Left lobe of liver (tissue), 2 donors: Measurements from ENCODE around the gene NUFIP1. TPM values are rescaled to one million over a fixed set of nuclear protein-coding genes. Genes with fewer than 3 reads are reported as not detected.
A peak's percentile ranks its signal among the peaks of the same experiment; 100 is the strongest.
"Not testable (repeated sequence)": the region's sequence is repeated elsewhere in the genome, so short reads cannot be mapped to it uniquely, and the experiment has no call there.

Experiments
- ATAC-seq: fragments of 200-7000 bp; cut with Tn5 transposase; one replicate; pipeline ENCODE4 v1.9.1; 2020; ENCODE audit warnings: mild to moderate bottlenecking, moderate library complexity
- DNase-seq: peaks from one replicate; pipeline ENCODE4 v3.0.0-alpha.2; 2020; ENCODE audit warnings: low spot score
- total RNA-seq: library from RNA; stranded (reverse); gene quantifications from one replicate; pipeline ENCODE4 v1.2.1, GENCODE V29; 2021
- donor health status: DM: no; HTN: no; CAD: no; lungs with moderate emphysema.
- donor health status: DM: no; HTN: yes; CAD: no.

Gene NUFIP1
- total RNA-seq, 1 donor from 2014 or later: 1.6 TPM

DNA sequence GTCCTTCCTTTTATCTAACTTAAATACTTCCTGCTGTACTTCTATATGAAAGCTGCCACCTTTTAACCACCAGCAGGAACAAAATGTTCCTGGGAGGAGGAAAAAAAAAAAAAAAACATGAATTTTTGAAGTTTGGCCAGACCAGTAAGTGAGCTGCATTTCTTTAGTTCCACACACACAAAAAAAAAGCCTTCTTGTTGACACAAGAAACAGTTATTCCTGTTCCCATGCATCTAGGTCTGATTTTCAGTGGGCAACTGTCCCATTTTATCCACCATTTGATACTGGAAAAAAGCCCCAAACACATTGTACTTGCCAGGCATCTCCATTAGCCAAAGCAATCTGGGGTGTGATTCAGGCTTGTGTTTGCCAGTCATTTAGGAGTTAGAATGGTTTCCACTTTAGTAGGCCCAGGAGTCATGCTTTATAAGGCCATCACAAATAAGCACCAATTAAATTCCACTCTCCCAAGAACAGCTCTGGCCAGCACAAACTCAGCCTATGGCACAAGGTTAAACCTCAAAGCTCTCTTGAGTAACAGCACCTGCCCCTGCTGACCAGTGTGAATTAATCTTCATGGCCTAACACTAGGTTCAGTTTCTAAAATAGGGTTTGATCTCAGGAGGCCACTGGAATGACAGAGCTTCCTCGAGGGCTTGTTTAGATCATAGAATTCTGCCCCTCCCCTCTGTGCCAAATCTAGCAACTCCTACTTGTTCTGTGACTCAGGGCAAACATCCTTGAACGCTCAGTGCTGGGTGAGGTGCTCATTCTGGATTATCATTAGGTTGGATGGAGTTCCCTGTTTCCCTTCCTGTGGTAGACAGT lies 67.1 kb downstream of the NUFIP1 start:
- ATAC-seq (no peak), DNase-seq (no peak)

DNA sequence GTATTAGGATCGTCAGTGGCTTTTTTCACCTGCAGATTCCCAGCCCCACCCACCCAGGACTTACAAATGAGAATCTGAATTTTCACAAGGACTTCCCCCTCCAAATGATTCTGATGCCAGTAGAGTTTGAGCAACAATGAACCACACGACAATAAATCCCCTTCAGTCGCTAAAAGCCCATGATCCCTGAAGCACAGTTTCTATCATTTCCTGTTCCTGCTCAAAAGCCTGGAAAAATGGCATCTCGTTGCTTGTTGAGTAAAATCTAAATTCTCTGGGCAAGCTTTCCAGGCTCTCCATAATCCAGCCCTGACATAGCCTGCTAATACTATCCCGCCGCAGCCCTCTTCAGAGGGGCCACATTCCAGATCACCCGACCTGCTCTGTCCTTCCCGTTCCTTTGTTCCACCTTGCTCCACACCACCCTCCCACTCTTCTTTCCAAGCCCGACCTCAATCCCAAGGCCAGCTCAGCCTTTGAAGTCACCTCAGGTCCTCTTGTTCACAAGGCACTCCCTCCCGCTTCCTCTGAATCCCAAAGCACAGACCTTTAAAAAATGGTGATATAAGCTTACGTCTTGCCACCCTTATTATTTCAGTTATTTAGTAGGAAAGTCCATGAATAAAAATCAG lies 67.9 kb downstream of the NUFIP1 start:
- no peak for DNase-seq
- no peak for ATAC-seq

DNA sequence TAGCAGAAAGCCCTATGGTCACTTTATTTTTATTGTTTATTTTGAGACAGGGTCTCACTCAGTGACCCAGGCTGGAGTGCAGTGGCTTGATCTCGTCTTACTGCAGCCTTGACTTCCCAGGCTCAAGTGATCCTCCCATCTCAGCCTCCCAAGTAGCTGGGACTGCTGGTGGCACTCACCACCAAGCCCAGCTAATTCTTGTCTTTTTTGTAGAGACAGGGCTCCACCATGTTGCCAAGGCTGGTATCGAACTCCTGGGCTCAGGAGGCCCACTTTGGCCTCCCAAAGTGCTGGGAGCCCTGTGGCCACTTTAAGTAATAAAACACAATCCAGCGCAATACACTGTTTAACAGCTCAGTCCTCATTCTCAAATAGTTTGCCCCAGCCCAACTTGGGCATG lies 69.3 kb downstream of the NUFIP1 start:
- ATAC-seq: no peak

DNA sequence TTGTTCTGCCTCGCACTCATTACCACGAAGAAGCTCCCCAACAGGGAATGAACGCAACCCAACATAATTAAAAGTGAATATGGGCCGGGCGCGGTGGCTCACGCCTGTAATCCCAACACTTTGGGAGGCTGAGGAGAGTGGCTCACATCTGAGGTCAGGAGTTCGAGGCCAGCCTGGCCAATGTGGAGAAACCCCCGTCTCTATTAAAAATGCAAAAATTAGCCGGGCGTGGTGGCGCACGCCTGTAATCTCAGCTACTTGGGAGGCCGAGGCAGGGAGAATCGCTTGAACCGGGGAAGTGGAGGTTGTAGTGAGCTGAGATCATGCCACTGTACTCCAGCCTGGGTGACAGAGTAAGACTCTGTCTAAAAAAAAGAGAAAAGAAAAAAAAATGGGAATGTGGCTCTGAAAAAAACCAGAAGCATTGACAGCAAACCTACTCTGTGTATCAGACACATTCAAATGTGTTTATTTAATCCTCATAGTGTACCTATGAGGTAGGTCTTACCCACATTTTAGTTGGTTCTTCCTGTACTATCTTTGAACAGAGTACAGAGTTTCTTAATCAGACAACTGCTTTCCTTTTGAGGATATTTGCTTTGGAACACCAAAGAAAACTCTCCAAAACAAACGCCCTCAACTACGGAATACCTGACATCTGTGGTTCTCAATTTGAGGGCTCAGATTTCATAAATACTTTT lies 70.0 kb downstream of the NUFIP1 start:
- DNase-seq: no peak
- ATAC-seq: no peak

More for the DNA sequence above, 69.3 kb downstream of the NUFIP1 start:
- no peak for DNase-seq

DNA sequence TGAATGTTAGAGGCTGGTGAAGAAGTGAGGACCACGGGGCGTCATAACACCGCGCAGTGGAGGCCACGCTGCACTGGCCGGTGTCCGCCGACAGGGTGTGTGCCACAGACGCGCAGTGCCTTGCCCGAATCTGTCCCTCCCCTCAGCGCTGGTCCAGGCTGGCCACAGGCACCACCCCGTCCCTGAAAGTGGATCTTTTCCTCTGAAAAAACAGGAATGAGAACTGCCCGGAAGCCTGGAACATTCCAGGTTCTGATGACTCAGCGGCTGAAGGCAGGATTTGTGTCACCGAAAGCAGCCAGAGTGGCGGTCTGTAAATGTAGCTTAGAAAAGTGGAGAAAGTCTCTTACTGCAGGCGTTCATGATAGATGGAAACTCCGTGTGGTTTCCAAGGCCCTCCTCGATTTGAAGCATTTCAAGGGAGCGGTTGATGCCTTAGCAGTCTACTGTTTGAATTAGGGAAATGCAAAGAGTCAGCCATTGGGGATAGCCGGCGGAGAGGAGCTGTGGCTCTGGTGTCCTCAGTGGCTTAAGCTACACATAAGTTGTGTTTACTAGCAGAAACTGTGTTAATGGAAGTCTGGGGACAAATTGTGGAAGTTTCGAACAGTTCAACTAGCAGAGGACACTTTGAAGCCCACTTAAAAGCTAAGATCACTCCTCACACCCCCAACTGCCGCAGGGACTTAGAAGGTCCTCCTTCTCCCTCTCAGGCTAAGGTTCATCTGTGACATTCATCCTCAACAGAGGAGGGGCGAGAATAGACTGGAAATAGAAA lies 70.8 kb downstream of the NUFIP1 start:
- peak; percentile 91 for ATAC-seq
- peak; percentile 88 for DNase-seq

DNA sequence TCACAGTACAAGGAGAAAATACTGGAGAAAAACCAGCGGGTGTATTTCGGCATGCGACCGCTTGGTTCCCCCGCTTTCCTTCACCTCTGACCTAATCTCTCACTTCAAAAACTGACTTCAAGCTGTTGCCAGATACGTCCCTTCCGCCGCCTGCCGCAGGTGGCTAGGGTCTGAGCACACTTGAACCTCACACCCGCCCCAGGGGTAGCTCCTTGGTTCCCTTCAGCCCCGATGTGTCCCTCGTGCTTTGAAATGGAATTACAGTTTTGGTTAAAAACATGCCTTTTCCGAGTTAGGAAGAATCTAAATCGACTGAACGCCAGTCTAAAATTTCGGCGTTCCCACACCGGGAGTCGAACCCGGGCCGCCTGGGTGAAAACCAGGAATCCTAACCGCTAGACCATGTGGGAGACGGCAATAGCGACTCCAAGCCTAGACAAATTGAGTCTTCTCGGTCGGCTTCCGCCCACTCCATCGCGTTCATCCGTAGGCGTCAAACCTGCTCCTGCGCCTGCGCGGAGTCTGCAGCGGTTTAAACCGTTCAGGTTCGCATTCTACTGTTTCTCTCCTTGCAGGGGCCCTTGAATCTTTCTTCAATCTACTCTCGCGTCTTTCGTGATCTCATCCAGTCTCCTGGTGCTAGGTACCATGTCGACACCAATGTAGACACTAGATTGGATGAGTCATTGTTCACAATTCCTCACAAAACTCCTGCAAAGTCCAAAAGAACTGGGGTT lies 71.5 kb downstream of the NUFIP1 start:
- DNase-seq: peak; percentile 96
- peak; percentile 84 for ATAC-seq

DNA sequence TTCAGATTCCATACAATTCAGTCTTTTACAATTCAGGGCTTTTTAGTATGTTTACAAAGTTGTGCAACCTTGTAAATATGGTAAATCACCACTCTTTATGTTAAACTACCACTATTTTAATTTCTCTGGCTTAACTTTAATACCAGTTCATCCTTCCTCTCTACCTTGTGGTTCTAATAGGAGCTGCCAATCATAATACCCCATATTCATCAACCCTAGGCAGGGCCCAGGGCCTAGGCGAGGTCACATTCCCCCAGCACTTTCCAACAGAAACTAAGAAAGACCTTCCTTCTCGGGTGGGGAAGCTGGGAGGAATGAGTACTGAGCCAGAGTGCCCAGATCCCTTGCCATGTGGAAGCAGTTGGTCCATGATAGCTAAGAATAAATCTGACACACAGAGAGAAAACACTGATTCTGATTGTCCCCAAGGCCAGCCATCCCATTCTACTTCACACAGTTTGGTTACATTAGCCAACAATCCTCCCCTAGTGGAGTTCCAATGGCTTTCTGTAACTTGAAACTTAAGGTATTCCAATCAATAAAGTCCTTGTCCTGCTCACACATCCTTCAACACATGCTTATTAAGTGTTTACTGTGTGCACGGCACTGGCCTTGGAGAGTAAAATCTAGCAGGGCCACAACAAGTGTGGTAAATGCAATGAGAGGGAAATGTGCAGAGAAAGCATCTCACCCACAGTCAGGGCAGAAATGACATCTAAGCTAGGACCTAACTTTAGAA lies 76.8 kb downstream of the NUFIP1 start:
- ATAC-seq: no peak
- no peak for DNase-seq

DNA sequence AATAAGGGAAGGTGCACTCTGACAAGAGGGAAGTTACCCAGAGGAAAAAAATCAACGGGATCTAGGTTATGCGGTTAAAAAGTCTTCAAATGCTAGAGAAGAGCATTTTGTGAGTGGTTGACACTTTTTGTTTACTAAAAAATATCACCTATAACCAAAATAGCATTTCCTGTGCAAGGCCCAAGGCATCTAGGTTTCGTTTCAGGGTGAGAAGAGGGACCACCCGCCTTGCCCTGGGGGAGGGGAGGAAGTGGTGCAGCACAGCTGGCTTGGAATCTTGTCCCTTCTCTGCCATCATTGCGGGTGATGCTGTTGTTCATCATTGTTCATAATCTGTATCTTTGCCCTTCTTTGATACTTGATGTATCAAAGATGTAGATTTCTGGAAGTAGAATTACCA lies 80.6 kb downstream of the NUFIP1 start:
- DNase-seq: no peak

DNA sequence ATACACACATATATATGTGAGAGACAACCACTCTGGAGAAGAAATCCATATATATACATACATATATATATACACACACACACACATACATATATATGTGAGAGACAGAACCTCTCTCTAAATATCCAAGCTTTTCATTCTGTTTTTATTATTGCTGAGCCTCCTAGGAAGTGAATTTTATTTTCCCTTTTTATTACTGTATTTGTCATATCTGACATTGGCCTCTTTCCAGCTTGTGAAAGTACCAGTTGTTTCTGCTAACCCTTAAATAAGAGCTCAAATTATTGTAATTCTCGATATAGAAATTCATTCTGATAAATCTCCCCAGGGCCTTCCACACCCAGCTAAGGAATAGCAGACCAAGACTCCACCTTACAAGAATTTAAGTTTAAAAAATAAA lies 81.0 kb downstream of the NUFIP1 start:
- ATAC-seq (no peak), DNase-seq (no peak)

More for the DNA sequence above, 80.6 kb downstream of the NUFIP1 start:
- no peak for ATAC-seq

DNA sequence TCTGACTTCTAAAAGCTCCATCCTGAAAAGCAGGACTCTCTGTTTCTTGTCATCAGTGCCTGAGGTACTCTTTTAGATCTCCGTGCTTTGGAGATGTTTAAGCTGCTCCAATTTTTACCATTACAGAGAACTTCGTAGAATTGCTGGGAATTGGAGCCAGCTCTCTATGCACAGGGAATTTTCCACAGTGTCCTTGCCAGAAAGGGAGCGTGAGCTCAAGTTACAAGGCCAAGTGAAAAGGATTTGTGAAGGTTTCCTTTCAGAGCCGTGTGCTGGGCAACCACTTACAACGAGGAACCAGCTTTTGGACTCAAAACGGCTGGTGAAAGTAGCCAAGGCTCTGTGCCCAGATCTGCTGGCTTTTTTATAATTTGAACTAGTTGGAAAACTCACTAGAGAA lies 82.6 kb downstream of the NUFIP1 start:
- ATAC-seq: peak; percentile 12
- DNase-seq: no peak

DNA sequence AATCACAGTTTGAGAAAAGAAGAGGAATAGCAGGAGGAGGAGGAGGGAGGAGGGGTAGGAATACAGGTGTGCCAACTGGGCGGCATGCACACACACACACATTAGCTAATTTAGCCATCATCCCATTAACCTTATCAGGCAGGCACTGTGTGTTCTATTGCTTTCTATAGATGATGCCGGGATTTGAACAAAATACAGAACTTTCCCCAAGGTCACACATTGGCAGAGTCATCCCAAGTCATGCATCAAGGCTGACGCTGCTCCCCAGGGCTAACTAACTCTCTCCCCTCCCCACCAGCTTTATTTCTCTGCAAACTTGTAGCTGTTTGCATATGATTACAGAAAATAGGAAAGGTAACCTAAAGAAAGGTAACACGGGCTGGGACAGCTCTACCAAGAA lies 83.0 kb downstream of the NUFIP1 start:
- DNase-seq (no peak), ATAC-seq (no peak)

DNA sequence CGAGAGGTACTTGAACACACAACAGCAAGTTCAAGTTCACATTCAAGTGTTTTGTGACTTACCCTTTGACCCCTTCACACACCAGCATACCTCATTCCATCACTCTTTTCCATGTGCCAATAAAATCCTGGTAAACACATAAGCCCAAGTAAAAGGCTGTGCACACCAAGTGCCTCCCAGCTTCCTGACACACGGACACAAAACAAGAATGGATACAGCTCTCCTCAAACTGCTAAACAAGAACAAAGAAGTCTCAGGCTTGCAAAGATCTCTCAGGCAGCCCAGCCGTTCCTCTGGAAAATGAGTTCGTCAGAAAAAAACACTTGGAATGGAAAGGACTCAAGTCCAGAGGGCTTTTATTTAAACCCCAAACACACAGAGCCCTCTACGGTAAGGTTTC lies 83.7 kb downstream of the NUFIP1 start:
- no peak for DNase-seq
- ATAC-seq: no peak

DNA sequence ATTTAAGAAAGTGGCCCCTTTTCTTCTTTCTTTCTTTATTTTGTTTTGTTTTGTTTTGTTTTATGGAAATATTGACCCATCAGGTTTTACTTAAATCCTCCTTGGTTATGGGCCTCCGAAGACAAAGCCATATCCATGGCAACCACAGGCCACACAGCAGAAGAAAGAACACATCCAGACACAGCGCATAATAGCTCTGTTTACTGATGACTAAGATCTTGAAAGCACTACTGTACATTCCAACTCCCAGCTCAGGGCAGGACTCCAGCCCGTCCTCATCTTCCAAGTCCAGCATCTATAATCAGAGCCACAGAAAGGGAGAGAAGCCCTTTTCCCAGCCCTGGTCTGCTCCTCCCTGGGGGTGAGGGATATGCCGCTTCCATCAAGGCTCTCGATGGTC lies 84.3 kb downstream of the NUFIP1 start:
- DNase-seq: no peak
- ATAC-seq: no peak

DNA sequence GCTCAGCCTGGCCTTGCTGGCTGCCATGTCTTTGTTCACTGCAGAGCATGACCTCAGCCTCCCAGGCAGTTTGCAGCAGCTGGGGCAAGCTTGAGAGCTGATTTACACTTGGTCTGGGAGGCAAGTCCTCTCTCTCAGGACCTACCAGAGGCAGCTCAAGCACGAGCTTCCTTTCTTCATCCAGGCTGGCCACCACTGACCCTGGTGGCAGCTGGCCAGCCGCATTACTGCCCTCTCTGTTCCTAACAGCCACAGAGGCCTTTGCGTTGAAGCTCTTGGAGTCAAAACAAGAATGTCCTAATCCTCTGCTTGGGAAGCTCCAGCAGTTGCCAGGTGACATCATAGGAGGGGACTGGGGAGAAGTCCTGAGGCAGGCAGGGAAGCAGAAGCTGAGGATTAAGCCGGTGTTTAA lies 85.7 kb downstream of the NUFIP1 start:
- ATAC-seq: peak; percentile 43
- DNase-seq: peak; percentile 52

DNA sequence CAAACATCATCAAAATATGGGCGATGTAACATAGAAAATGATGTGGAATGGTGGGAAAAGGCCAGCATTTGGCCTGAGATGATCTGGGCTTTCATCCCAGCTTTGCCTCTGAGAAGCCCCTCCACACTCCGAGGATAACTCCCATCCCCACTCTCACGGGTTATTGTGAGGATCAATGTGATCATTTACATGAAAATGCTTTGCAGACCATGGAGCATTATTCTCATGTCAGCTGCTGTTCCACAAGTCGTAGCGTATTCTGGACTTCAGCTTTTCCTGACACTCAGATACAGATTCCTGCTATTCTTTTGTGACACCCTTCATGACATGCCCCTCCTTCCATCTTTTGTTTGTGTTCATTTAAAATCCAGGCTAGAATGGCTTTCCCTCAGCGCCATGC lies 86.5 kb downstream of the NUFIP1 start:
- DNase-seq: no peak
- no peak for ATAC-seq

DNA sequence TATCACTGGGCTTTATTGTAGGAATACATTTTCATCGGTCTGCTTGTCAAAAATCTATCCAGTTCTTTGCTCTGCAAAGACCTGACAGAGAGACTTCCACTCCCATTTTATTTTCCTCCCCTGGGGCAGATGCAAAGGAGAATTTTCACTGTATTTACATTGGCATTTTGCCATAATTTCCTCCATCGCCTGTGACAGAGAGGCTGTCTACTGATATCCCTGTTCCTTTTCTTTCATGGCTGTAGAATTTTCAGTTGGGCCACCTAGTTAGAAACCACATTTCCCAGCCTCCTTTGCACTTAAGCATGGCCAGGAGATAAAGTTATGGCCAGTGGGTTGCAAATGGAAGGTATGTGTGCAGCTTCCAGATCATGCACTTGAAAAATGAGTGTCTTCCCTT lies 89.3 kb downstream of the NUFIP1 start:
- DNase-seq: no peak
- no peak for ATAC-seq

DNA sequence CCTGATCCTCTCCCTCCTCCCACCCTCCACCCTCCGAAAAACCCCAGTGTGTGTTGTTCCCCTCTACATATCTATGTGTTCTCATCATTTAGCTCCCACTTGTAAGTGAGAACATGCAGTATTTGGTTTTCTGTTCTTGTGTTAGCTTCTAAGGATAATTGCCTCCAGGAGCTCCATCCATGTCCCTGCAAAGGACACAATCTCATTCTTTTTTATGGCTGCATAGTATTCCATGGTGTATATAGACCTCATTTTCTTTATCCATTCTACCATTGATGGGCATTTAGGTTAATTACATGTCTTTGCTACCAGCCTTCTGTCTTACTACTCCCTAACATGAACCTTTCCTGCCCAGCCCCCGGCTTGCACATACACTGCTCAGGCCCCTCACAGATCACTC lies 91.0 kb downstream of the NUFIP1 start:
- not testable (repeated sequence) for ATAC-seq, DNase-seq

DNA sequence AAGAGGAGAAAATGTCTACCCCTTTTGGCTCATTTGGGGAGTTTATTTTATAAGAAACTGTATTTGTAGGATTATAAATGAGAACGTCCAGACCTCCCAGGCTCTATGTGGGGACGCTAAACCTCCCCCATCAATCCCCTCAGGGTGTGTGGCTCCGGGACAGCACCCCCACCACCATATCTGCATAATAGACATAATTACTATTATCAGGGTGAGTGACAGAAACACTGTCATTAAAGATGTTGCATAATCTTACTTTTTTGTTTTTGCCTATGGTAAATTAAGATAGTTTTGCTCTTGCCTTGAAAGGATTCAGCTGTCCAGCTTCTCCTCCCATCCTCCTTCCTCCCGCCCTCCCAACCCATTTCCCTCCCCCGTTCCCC lies 93.3 kb downstream of the NUFIP1 start:
- no peak for ATAC-seq
- no peak for DNase-seq

DNA sequence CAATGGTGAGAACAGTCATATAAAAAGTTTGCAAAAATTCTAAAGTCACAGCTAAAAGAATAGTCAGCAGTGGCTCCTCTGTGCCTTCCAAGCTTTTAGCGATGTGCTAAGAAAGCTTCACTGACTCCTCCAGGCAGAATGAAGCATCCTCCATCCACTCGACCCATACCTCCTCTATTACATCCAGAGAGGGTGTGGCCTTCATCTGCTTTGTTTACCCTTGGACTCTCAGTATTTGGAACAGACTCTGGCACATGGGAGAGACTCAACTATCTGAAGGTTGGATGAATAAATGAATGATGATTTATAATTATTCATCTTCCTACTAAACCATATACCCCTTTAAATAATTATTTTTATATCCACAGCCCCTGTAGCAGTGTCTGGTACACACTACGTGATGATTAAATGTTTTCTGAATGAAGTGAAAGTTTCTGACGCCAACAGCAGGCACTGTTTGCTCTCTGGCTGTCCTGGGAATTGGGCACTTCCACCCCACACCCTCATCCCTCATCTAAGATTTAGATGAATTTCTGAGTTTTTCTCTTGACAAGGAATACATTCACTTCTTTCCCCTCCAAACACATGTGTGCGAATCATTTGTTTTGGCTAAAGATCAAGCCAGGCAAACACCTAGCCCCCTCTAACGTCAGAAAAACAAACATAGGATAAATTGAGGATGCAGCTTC lies 93.9 kb downstream of the NUFIP1 start:
- no peak for DNase-seq
- no peak for ATAC-seq
